GM21825 (cell line): ENCODE data around the gene KCTD12.

Experiments
- ATAC-seq: cut with Tn5 transposase; IDR thresholded peaks from one replicate; pipeline ENCODE4 v1.9.1; 2021; ENCODE audit warnings: mild to moderate bottlenecking, moderate library complexity; ENCODE audit not compliant: unreplicated experiment

The KCTD12 gene

DNA sequence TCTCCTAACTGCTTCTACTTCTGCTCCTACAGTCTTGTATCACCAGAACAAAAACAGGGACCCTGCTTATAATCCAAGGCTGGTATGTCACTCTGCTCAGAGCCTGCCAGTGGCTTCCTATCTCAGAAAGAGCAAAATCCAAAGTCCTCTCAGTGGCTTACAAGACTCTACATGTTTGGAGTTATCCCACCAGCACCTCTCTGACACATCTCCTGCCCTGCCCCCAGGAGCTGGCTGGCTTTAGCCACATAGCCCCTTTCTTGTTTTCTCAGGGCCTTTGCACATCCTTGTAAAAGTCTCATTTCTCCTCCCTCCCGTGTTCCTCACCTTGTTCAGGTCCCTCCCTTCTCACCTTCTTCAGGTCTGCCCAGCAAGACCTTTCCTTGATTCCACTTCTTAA lies 2.2 kb upstream of the KCTD12 start:
- no peak for ATAC-seq

DNA sequence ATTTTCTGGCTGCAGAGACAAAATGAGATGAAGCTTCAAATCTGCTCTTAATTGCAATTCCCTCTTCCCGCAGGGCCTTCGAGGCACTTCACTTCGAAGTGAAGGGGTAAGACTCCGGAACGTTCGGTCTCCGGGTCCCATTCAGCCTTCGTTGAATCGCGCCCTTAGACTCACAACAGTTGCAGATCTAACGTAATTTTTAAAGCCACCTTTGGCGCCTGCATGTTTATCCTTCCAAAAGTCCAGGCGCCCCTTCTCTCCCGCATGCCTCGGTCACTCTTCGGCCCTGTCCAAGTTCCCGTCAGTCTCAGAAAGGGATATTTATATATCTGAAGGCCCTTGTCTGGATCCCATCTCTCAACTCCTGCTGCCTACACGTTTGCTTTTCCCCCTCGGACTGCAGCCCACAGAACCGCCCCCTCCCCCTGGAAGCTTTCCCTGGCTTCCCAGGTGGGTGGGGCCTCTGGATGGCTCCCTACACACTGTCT lies 915 bp upstream of the KCTD12 start:
- no peak for ATAC-seq

DNA sequence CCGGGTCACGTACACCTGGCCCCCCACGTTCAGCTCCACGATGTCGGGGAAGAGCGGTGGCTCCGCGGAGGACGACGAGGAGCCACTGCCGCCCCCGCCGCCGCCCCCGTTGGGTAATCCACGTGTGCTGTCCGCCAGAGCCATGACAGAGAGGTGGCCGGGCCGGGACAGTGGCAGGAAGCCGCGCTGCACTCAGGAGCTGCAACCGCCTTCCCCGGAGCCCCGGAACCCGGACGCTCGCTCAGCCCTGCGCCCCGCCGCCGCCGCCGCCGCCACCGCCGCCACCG lies 257 bp downstream of the KCTD12 start:
- no peak for ATAC-seq

DNA sequence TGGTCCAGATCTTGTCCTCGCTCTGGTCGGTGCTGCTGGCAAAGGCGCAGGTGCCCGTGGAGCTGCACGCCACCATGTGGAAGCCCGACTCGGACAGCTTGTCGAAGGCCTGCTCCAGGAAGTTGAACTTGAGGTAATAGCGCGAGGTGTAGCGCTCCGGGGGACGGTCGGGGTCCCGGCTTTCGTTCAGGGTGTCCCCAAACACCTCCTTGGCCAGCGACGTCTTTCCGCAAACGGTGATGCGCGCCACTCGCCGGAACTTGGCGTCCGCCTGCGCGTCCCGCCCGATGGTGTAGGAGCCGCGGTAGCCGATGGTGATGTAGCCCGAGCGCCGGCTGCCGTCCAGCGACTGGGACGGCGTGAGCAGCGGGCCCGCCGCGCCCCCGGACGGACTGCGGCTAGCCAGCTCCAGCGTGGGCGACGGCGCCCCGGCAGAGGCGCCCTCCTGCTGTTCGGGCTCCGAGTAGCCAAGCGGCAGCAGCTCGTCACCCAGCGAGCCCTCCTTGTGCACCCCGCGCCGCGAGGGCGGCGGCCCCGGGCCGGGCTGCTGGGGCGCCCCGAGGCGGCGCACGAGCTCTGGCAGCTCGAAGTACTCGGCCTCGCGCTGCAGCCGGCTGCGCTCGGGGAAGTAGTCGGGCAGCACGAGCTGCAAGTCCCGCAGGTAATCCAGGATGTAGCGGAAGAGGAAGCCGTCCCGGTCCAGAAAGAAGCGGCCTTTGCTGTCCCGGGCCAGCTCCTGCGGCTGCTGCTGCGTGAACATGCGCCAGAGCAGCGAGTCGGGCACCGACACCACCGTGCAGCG lies 801 bp downstream of the KCTD12 start:
- ATAC-seq = peak; percentile 41

DNA sequence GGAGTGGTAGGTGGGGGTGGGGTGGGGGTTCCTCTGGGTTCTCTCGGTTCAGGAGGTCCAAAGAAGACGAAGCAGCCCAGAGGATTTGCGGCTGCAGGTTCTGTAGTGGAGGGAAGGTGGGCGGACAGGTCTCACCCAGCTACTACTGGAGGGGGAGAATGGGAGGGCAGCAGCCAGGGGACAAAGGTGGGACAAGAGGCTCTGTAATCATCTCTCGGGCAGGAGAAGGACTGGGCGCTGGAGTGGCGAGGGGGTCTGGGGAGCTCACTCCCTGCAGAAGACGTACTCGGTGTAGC lies 1.4 kb downstream of the KCTD12 start:
- no peak for ATAC-seq

DNA sequence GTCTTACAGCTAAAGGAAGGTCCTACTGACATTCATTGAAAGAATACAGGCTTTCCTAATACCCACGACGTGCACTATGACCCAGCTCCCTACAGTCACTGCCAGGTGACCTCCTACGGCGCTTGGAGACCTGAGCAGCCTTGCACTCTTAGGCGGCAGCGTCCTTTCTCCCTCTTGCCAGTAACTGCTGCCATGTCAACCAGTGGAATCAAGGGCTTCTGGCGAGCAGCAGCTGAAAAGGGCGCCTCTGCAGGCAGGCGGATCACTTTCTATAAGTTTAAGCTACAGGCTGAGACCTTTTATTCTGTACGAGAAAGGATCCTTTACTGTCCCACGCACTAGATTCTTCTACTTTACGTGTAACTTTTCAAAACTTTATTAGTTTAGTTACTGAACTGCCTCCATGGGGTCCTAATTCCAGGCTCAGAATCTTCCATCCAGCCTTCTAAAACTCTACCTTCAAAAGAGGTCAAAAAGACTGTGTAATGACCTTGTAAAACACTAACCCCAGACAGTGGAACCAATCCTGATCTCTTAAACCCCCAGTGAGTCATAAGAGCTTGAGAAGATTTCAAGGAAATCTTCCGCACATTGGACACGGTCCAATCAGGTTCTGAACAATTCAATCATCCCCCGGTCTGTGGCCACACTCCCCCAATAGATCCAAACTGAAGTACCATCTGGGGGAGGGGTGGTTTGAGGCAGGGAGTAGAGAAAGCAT lies 1.9 kb downstream of the KCTD12 start:
- no peak for ATAC-seq

DNA sequence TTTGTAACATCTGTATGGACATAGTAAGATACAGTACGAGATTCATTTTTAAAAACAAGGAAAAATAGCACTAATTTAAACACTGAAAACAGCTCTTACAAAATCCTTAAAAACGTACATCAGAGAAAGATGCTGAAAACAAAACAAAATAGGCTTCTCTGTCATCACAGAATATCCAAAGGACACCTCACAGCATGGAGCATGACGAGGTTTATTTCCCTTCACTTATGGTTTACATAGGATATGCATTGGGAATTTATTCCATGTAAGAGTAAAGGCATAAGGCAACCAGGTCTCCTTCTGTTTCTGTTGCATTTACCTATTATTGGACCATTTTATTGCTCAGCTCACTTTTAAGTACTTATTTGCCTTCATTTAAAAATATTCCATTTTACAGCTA lies 3.0 kb downstream of the KCTD12 start:
- ATAC-seq = no peak

DNA sequence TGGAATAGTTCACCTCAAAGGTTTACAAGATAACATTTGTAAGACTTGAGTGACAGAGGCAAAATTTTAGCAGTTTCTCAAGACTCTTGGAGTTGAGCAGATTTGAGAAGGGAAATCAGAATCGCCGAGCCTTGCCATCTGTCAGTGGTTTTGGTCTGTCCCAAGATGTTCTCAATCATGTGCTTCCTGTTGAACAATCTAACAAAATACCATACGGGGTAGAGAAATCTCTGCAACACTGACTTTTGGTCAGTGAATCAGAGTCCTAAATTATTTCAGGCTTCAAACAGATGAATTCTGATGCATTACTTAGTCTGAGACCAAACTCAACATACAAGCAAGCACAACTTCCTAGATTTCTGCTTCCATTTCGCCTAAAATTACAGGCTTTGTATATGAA lies 3.8 kb downstream of the KCTD12 start:
- no peak for ATAC-seq

DNA sequence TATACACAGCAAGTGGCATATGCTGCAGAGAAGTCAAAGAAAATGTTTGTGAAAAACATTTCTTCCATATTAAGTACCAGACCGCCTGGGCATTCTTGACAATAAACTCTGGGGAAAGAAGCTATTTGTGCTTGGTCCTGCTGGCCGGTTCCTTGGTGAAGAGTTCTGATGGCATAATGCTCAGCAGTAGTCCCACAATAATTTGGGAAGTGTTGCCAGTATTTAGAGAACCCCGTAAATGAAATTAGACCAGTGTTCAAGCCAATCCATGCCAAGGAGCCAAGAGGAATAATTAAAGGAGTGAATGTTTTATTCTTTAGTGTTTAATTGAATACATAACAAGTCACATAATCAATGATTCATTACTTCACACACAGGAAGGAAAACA lies 6.3 kb downstream of the KCTD12 start:
- ATAC-seq = no peak

DNA sequence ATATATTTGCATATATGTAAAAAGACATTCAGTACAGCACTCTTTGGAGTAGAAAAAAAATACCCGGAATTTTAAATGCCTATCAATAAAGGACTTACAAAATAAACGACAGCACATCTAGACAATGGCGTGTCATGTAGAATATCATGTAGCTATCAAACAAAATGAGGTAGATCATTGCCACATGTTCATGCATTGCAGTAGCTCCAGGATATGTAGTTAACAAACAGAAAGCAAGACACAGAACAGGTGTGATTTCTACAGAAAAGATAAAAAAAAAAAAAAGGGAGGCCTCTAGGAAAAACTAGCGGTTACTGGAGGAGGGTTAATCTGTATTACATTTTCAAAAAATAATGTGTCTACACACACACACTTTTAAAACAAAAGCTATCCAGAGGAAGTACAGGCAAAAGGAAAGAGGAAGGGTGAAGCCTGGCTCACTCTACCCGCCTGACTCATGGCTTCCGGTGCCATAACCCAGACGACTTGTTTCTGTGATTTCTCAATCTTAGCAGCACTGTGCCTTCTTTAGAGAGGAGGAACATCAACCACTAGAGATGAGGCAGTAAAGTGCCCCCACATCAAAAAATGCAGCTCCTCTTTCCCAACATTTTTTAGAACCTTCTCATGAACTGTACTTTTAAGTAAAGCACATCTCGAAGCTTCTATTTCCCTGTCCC lies 6.9 kb downstream of the KCTD12 start:
- peak; percentile 96 for ATAC-seq

DNA sequence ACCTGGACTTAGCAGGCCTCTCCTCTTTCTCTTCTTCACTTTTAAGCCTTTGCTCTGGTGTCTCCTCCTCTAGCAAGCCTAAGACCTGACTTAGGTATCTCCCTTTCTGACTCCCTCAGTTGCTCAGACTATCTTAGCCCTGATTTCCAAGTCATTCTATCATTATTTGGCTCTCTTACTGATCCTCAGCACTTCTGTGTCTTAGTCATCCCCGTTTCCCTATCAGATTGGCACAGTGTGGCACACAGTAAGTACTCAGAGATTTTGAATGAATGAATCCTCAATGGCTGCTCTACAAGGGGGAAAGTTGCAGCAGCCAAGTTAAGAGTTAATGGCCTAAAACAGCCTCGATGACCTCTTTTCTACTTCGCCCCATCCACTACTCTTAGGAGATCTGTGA lies 8.2 kb downstream of the KCTD12 start:
- no peak for ATAC-seq

DNA sequence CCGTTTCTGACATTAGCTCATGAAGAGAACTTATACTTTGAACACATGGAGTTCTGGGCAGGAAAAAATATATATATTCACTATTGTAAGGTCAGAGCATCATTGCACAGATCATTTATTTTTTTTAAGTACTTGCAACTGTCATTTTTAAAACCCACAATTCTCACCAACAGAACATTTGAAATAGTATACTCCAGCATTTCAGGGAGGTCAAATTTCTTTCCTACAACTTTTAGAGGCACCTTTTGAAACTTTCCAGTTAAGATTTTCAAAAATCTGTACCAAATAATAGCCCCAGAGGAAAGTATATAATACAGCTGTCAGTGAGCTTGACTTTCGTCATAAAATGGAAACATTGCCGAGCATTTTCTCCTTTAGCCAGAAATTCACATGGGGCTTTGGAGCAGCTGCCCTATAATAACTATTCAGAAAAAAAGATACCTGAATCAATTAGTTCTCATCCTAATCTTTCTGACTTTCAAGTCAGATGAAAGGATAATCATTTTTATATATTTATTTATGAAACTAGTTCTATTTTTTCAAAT lies 10.9 kb downstream of the KCTD12 start:
- ATAC-seq = no peak

DNA sequence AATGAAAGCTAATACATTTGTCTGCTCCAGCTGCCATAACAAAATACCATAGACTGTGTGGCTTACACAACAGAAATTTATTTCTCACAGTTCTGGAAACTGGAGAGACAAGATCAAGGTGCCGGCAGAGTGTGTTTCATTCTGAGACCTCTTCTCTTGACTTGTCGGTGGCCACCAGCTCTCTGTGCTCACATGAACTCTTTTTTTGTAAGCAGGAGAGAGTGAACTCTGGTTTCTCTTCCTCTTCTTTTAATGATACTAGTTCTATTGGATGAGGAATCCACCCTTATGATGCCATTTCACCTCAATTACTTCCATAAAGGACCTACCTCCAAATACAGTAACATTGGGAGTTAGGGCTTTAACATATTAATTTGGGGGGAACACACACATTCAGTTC lies 11.7 kb downstream of the KCTD12 start:
- ATAC-seq = peak; percentile 80

DNA sequence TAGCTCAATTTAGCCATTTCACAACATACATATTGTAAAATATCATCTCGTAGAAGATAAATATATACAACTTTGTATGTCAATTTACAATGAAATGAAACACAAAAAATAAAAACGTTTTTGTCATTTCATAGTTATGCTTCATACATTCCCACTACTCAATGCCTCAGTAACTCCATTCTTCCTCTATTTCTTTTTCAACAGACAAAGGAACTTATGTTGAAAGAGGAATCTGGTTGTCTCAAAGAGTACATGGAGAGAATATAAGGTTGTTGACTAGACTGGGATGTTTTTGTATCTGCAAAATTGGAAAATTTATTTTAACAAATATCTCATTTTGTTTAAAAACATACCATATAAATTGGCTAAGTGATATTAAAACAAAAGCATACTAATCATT lies 12.8 kb downstream of the KCTD12 start:
- no peak for ATAC-seq

DNA sequence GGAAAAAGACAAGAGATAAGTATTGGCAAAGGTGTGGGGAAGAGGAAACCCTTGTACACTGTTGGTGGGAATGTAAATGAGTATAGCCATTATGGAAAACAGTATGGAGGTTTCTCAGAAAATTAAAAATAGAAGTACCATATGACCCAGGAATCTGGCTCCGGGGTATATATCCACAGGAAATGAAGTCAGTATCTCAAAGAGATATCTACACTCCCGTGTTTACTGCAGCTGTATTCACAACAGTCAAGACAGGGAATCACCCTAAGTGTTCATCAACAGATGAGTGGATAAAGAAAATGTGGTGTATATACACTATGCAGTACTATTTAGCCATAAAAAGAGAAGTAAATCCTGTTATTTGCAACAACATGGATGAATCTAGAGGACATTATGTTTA lies 13.5 kb downstream of the KCTD12 start:
- ATAC-seq = no peak

DNA sequence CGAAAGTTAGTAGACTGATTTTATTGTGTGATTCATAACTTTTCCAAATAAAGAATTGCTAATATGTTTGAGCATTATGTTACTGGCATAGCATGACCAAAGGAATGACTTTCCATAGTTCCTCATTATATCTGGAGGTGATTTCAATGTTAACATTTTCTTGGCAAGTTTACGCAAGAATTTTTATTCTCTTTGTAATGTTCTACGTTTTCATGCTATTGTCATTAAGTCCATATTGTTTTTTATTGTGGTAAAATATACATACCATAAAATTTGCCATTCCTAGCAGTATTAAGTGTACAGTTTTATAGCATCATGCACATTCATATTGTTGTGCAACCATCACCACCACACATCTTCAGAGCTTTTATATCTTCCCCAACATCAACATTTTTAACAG lies 14.8 kb downstream of the KCTD12 start:
- ATAC-seq = no peak

DNA sequence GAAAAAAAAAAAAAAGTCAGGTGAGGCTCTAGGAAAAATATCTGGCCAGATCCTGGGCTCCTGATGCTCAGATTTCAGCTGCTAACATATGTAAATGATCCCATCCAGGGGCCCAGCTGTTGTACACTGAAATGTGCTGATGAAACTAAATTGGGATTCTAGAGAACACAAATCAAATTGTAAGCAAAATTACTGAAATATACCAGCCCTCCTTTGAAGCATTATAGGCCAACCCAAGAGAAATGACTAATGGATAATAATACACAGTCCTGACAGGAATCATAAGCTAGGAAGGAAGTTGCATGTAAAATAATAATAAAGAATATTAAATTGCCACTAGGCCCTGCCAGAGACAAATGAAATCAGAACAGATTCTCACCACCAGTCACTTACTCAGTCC lies 17.8 kb downstream of the KCTD12 start:
- ATAC-seq = no peak

DNA sequence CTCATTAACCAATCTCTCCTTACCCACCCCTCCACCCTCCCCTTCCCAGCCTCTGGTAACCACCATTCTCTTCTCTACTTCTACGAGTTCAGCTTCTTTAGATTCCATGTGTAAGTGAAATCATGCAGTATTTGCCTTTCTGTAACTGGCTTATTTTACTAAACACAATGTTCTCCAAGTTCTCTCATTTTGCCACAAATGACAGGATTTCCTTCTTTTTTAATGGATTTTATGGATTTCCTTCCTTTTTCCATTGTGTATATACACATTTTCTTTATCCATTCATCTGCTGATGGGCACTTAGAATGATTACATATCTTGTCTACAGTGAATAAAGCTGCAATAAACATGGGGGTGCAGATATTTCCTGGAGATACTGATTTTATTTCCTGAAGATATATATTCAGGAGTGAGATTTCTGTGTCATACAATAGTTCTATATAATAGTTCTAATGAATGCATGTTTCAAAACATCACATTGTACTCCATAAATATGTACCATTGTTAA lies 20.2 kb downstream of the KCTD12 start:
- no peak for ATAC-seq

DNA sequence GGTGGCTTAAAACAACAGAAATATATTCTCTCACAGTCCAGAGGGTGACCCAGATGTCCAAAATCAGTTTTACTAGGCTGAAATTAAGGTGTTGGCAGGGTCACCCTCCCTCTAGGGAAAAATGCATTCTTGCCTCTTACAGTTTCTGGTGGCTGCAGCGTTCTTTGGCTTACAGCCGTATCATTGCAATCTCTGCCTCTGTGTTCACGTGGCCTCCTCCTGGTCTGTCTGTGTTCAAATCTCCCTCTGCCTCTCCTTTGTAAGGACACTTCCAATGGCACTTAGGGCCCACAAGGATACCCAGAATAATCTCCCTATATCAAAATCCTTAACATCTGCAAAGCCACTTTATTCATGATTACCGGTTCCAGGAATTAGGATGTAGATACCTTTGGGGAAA lies 21.1 kb downstream of the KCTD12 start:
- ATAC-seq = no peak

DNA sequence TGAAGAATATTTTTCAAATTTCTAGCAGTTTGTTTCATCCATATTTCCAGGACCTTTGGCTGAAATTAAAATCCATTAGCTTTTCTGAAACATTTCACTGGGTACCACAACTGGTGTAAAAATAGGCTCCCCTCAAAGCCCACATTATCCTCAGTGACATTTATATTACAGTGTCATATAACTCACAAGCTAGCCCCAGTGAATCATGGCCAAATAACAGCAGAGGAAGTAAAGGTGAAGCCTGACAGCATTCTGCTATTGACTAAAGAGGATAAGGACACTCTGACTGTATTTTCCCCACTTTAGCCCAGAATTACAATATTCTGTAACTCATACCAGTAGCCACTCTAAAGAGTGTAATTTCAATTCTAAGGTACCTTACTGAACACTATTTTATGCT lies 21.9 kb downstream of the KCTD12 start:
- no peak for ATAC-seq

DNA sequence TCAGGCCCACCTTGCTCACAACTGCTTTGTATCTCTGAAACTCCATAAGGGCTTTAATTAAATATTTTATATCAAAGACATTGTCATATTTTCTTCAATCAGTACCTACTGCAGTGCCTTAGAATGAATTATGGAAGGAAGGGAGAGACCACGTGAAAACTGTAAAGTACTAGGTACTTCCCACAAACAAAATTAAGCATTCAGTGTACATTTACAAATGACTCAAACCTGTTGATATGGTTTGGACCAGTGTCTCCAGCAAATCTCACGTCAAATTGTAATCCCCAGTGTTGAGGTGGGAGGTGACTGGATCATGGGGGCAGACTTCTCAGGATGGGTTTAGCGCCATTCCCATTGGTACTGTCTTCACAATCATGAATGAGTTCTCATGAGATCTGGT lies 23.2 kb downstream of the KCTD12 start:
- ATAC-seq = no peak

DNA sequence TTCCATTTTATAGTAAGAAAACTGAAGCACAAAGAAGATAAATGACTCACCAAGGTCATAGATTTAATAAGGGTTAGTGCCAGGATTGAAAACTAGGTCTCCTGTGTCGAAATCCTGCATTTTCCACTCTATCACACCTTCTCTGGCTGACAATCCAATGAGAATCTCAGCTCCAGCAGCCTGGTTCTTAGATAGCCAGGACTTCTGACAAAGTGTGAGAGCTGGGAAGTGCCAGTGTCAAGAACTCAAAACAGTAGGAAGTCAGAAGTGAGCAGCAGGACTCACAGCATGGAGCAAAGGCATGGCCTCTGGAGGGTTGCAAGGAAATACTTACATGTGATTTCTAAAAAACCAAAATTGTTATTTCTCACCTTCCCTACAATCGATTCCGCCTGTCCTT lies 24.3 kb downstream of the KCTD12 start:
- ATAC-seq = no peak
